Endothelial cell (in vitro differentiated cells): Measurements from ENCODE around the gene HOXC10. TPM values are rescaled to one million over a fixed set of nuclear protein-coding genes. Genes with fewer than 3 reads are reported as not detected.

ENCODE experiments used
- DNase-seq: peaks from one replicate; pipeline ENCODE4 v3.0.0; 2021; ENCODE audit warnings: low spot score
- H3K27ac Mint-ChIP-seq: one replicate; pipeline ENCODE4 v1.8.0; 2021; ENCODE audit warnings: mixed read lengths, inconsistent platforms; ENCODE audit not compliant: unreplicated experiment
- H3K27me3 Mint-ChIP-seq: one replicate; pipeline ENCODE4 v1.8.0; 2021; ENCODE audit warnings: mild to moderate bottlenecking, moderate library complexity, mixed read lengths, inconsistent platforms; ENCODE audit not compliant: unreplicated experiment
- H3K36me3 Mint-ChIP-seq: one replicate; pipeline ENCODE4 v1.8.0; 2021; ENCODE audit warnings: mild to moderate bottlenecking, low read depth, mixed read lengths, inconsistent platforms; ENCODE audit not compliant: unreplicated experiment
- H3K4me1 Mint-ChIP-seq: one replicate; pipeline ENCODE4 v1.8.0; 2021; ENCODE audit warnings: mild to moderate bottlenecking, mixed read lengths, inconsistent platforms; ENCODE audit not compliant: unreplicated experiment
- H3K4me3 Mint-ChIP-seq: one replicate; pipeline ENCODE4 v1.8.0; 2021; ENCODE audit warnings: mild to moderate bottlenecking, mixed read lengths, inconsistent platforms; ENCODE audit not compliant: unreplicated experiment
- H3K9me3 Mint-ChIP-seq: one replicate; pipeline ENCODE4 v1.8.0; 2021; ENCODE audit warnings: mixed read lengths, inconsistent platforms; ENCODE audit not compliant: unreplicated experiment
- long read RNA-seq: library from polyadenylated mRNA; unstranded; transcript quantifications from one replicate; pipeline ENCODE4 v2.0.0, GENCODE V29; 2020; ENCODE audit not compliant: unreplicated experiment
- total RNA-seq: library from RNA; stranded (reverse); fragmentation: NEBNext Ultra II Directional; extraction: Animal tissue kit (Norgen Biotek cat#: 25700); gene quantifications from one replicate; pipeline ENCODE4 v1.2.1, GENCODE V29; 2021; ENCODE audit not compliant: unreplicated experiment
- TF ChIP-seq, protein P1 (sequence below): fragments of 200-600 bp; sonication (generic); IDR thresholded peaks from one replicate; pipeline ENCODE4 v1.5.0; 2021; ENCODE audit warnings: antibody characterized with exemption; ENCODE audit not compliant: unreplicated experiment

HOXC10 gene
- 1.9 TPM for total RNA-seq
- long read RNA-seq = 0 reads

DNA sequence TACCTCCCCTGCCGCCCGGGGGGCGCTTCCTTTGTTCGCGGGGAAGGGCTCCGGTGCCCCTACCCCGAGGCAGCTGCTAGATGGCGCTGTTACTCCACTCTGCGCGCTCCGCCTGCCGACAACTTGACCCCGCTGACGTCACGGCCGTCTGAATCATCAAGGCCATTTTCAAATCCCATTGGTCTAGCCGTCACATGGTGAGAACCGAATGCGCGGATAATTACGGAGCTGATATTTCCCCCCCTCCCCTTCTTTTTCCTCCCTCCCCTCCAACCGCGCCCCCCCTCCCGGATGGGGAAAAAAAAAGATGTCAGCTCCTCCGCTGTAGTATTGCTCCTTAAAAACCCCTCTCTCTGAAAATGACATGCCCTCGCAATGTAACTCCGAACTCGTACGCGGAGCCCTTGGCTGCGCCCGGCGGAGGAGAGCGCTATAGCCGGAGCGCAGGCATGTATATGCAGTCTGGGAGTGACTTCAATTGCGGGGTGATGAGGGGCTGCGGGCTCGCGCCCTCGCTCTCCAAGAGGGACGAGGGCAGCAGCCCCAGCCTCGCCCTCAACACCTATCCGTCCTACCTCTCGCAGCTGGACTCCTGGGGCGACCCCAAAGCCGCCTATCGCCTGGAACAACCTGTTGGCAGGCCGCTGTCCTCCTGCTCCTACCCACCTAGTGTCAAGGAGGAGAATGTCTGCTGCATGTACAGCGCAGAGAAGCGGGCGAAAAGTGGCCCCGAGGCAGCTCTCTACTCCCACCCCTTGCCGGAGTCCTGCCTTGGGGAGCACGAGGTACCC, at the start of gene HOXC10:
HOXC10 (plus strand) TSS at position 246 of the 791 bp plus-strand sequence; CDS start at position 360, 114 bp downstream.
- H3K27ac Mint-ChIP-seq = peak within 1 kb of the TSS; percentile 89
- TF ChIP-seq, protein P1, sequence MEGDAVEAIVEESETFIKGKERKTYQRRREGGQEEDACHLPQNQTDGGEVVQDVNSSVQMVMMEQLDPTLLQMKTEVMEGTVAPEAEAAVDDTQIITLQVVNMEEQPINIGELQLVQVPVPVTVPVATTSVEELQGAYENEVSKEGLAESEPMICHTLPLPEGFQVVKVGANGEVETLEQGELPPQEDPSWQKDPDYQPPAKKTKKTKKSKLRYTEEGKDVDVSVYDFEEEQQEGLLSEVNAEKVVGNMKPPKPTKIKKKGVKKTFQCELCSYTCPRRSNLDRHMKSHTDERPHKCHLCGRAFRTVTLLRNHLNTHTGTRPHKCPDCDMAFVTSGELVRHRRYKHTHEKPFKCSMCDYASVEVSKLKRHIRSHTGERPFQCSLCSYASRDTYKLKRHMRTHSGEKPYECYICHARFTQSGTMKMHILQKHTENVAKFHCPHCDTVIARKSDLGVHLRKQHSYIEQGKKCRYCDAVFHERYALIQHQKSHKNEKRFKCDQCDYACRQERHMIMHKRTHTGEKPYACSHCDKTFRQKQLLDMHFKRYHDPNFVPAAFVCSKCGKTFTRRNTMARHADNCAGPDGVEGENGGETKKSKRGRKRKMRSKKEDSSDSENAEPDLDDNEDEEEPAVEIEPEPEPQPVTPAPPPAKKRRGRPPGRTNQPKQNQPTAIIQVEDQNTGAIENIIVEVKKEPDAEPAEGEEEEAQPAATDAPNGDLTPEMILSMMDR = peak; percentile 68
- peak; percentile 91 for DNase-seq
- H3K4me1 Mint-ChIP-seq = peaks cover 64% of the 10 kb centered on the region
- H3K9me3 Mint-ChIP-seq = no peaks in the 10 kb centered on the region
- peak within 1 kb of the TSS; percentile 56 for H3K4me3 Mint-ChIP-seq
- H3K36me3 Mint-ChIP-seq = peaks cover under 1% of the 10 kb centered on the region
- H3K27me3 Mint-ChIP-seq = peaks cover 32% of the 10 kb centered on the region

DNA sequence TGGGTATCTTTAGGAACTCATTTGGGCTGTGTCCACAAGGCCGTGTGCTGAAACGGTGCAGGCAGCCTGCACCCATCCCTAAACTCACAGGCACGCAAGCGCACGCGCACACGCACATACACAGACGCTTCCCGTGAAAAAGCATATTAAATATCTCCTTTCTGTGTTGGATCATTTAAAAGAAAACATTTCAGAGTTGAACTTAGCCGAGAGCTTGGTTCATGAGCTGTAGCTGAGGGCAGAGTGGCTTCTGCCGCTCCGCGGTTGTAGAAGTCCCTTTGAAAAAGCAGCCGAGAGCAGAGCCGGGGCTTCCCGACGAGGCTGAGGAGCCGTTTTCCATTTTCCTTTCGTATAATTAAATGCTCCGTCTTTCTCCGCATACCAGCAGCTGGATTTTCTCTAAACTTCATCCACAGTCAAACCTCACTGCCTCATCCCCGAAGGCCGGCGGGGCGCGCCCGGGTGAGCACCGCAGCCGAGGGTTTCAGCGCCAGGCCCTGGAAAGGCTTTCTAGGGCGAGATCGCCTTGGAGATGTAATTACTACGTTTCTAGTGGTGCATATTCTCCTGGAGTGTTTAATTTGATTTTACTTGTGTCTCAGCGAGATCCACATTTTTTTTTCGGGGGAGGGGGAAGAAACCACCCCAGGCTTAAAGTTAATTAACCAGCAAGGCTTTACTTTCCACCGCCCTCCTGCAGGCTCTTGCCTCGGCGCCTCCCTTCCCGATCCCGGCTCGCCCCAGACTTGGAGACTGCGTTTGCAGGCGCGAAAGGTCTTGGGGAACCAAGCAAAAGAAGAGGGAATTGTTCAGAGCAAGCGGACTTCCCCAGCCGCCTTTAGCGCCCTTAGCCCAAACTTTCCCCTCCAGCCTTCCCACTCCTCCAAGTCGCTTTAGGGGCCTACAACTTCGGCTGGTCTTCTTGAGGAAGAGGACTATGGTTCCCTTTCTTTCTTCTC, 49.3 kb upstream of the HOXC10 start:
- no peak for DNase-seq
- H3K4me3 Mint-ChIP-seq = no peak overlapping the region
- peaks cover 17% of the 10 kb centered on the region for H3K4me1 Mint-ChIP-seq
- peaks cover 8% of the 10 kb centered on the region for H3K36me3 Mint-ChIP-seq
- peaks cover 38% of the 10 kb centered on the region for H3K27me3 Mint-ChIP-seq
- H3K27ac Mint-ChIP-seq = no peak overlapping the region
- no peaks in the 10 kb centered on the region for H3K9me3 Mint-ChIP-seq
- TF ChIP-seq, protein P1 = no peak

DNA sequence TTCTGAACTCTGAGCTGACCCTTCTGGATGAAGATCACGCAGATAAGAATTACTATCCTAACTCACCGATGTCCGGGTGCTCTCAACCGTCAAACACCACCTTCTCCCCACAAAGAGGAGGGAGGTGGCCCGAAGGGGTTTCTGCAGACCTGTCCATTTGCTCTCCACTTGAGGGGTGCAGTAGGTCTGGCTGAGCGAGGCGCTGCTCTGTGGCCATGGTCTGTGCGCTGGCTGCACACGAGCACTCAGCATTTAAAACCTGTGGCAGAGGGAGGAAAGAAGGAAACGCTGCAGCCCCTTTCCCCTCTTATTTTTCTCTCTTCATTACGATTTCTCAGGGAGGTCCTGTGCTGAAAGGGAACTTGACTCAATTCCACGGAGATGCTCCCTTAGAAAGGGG, 47.8 kb upstream of the HOXC10 start:
- DNase-seq = no peak
- H3K36me3 Mint-ChIP-seq = peaks cover 8% of the 10 kb centered on the region
- TF ChIP-seq, protein P1 = no peak

DNA sequence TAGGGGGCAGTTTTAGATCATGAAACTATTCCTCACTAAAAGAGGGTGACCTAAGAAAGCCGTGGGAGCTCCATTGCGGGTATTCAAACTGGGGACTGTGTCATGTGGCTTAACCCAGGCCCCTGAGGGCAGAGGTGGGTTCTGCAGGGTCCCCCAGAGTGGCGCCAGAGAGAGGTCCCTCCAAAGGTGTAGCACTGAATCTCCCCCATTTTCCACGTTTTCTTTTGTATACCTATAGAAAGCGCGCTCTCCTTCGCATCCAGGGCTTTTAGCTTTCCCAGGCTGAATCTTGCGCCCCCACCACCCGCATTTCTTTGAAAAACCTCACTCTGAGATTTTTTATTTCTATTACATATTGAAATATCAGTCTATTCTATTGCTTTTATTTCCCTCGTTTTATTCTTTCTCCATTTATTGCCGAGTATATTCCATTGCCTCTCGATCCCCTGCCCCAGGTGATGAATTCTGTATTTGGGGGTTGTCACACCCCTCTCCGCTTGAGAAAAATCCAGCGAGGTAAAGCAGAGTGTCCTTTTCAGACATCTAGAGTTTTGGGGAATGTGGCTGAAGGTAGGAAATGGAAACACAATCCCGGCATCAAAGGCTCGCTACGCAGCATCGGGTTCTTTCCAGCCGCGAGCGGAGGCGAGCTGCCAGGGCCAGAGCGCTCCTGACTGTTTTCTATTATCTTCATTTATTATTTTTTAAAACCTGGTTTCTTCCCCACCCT, 47.2 kb upstream of the HOXC10 start:
- peaks cover 8% of the 10 kb centered on the region for H3K36me3 Mint-ChIP-seq
- peak overlapping the region; percentile 45 for H3K27ac Mint-ChIP-seq
- no peak overlapping the region for H3K4me3 Mint-ChIP-seq
- no peaks in the 10 kb centered on the region for H3K9me3 Mint-ChIP-seq
- H3K27me3 Mint-ChIP-seq = peaks cover 37% of the 10 kb centered on the region
- H3K4me1 Mint-ChIP-seq = peaks cover 18% of the 10 kb centered on the region
- TF ChIP-seq, protein P1 = no peak
- DNase-seq = no peak

More for the DNA sequence above, 47.8 kb upstream of the HOXC10 start:
- Mint-ChIP-seq H3K4me3 (no peak overlapping the region), H3K27me3 (peaks cover 42% of the 10 kb centered on the region), H3K9me3 (no peaks in the 10 kb centered on the region), H3K27ac (no peak overlapping the region), H3K4me1 (peaks cover 17% of the 10 kb centered on the region)
